ENCODE data around the gene THOP1.
A peak's percentile ranks its signal among the peaks of the same experiment; 100 is the strongest.

THOP1 gene

DNA sequence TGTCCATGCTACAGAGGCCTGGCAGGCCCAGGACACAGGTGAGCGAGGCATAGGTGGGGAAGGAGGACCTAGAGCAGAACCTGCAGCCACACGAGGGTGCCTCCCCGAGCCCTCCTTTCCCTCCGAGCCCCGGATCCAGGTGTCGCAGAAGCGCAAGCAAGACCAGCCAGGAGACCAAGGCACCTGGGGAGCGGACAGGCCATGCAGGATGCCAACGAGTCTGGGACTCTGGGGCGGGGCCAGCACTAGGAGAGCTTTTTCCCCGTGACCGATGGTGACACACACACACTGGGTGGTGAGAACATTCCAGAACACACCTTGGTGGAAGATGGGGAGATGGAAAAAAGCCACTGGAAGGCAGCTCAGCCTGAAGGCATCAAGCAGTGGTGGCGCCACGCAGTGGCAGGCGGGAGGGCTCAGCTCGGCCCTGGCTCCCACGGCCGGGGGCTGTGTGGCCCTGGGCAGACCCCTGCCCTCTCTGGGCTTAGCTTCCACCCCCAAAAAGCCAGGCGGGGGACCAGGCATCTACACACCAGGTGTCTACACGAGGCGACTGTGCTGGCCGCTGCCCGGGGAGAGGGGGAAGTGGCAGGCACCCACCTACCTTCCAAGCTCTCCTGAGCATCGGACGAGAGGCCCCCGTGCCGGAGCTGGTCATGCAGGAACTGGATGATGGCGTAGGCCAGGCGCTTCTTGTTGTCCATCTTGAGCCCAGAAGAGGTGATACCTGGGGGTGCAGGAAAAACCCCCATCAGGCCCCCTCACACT lies 16.8 kb upstream of the THOP1 start:
- no peaks in the 10 kb centered on the region for H3K4me1 Mint-ChIP-seq (ENCODE audit: low read depth)
- H3K27me3 Mint-ChIP-seq (ENCODE audit: low read depth) = no peaks in the 10 kb centered on the region
- no peaks in the 10 kb centered on the region for H3K9me3 Mint-ChIP-seq
- H3K36me3 Mint-ChIP-seq (ENCODE audit: low read depth) = peaks cover 5% of the 10 kb centered on the region
- no peak for DNase-seq (ENCODE audit: low spot score)
- no peak overlapping the region for H3K4me3 Mint-ChIP-seq
- H3K27ac Mint-ChIP-seq = no peak overlapping the region

DNA sequence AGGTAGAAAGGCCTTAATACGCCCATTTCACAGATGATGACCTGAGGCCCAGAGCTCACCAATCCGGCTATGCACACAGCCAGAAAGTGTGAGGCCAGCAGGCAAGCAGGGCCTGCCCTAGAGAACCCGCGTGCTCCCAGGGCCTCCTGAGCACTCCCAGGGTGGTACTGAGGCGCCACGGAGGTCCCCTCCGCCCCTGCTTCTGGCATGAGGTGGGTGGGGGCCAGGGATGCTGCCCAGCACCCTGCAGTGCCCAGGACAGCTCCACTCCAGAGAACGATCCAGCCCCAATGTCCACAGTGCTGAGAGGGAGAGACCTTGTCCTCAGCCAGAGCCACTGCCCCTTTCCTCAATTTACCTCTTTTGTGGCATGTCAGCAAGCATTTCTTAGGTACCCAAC lies 16.1 kb upstream of the THOP1 start:
- Mint-ChIP-seq H3K4me3 (no peak overlapping the region), H3K36me3 (ENCODE audit: low read depth) (peaks cover 5% of the 10 kb centered on the region), H3K27me3 (ENCODE audit: low read depth) (no peaks in the 10 kb centered on the region), H3K9me3 (no peaks in the 10 kb centered on the region), H3K4me1 (ENCODE audit: low read depth) (no peaks in the 10 kb centered on the region), H3K27ac (no peak overlapping the region)
- no peak for DNase-seq (ENCODE audit: low spot score)

DNA sequence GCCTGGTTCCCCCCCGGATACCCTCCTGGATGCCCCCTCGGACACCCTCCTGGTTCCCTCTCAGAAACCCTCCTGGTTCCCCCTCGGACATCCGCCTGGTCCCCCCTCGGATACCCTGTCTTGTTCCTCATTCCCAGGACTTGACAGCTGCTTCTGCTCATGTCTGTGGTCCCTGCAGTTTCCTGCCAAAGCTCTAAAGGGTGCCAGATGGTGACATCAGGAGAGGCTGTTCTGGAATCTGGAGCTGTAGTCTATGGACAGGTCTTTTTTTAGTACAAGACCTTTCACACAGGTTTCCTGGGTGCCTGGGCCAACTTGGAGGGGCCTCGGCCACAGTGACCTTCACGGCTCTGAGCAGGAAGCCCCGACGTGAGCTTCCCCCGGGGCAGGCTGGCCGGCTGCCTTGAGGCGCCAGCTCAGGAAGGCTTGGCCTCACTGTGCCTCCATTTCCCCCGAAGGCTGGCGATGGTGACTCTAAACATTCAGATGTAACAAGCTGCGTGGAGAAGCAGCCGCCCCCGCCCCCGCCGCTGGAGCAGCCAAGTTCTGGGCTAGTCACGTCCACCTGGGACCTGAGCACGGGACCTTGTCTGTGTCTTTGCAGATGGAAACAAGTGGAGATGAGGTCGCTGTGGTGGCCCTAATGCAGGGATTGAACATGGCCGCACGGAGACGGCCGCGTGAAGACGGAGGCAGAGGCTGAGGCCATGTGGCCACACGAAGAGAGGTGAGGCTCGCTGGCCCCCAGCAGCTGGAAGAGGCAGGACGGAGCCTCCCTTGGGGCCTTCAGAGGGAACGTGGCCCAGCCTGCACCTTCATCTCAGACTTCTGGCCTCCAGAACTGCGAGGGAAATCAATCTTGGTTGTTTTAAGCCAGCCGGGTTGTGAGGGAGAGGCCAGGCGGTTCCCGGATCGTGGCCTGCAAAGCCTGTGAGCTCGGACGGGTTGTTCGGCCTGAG lies 15.0 kb upstream of the THOP1 start:
- H3K4me3 Mint-ChIP-seq = no peak overlapping the region
- DNase-seq (ENCODE audit: low spot score) = no peak
- no peaks in the 10 kb centered on the region for H3K9me3 Mint-ChIP-seq
- peaks cover 7% of the 10 kb centered on the region for H3K36me3 Mint-ChIP-seq (ENCODE audit: low read depth)
- no peak overlapping the region for H3K27ac Mint-ChIP-seq
- no peaks in the 10 kb centered on the region for H3K27me3 Mint-ChIP-seq (ENCODE audit: low read depth)
- H3K4me1 Mint-ChIP-seq (ENCODE audit: low read depth) = peaks cover 8% of the 10 kb centered on the region

DNA sequence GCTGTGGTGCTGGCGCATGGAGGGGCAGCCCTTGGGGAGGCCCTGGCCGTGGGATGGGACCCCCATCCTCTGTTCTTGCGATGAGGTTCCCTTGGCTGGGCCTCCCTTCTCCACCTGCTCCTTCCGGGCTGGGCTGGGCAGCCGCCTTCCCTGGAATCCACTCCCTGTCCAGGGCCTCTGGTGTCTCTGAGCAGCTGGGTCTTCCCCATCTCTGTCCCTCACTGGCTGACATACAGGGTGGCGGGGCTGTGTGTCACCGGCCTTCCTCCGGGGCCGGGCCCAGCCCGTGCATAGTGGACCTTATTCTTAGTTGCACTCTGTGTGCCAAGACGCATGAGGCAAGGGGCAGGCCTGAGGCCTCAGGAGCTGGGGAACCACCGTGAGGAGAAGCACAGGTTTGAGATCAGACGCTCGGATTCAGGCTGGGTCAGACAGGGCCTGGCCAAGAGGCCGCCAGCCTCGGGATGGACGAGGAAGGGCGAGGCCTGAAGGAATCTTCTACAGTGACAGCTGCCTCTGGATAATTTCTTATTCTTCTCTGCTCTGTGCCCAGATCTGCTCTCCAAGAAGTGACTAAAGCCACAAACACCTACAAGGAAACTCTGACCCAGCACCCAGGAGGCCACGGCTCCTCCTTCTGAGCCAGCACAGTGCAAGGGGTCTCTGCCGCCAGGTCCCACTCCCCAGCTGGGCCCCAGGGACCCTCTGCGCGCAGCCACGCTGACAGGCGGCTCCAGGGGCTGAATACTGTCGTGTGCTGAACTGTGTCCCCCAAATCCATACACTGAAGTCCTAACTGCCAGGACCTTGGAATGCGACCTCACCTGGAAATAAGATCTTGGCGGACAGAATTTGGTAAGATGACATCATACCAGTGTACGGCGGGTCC lies 13.3 kb upstream of the THOP1 start:
- Mint-ChIP-seq H3K27ac (peak overlapping the region; percentile 8), H3K4me3 (no peak overlapping the region), H3K36me3 (ENCODE audit: low read depth) (peaks cover 13% of the 10 kb centered on the region), H3K27me3 (ENCODE audit: low read depth) (no peaks in the 10 kb centered on the region), H3K4me1 (ENCODE audit: low read depth) (peaks cover 19% of the 10 kb centered on the region), H3K9me3 (no peaks in the 10 kb centered on the region)
- DNase-seq (ENCODE audit: low spot score) = no peak

DNA sequence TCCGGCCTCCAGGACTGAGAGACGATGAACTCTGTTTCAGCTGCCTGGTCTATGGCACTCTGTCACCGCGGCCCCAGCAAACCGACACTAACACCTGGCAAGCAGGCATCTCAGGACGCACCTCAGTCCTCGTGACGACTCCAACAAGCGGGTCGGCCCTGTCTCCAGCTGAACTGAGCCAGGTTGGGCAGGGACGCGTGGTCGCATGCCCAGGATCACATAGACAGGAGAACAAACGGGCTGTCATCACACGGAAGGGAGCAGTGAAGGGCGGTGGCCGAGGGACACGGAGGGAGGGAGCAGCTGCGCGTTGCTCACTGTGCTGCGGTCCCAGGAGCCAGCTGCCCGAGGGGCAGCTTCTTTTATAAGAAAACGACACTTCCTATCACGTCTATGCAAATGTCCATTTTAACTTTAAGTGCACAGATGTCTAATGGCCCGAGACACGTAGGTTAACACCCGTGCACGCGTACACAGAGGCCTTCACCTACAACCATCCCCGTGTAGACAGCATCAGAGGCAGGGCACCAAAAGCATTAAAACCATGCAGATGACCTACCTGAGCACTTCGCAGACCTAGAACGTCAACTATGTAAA lies 11.1 kb upstream of the THOP1 start:
- no peaks in the 10 kb centered on the region for H3K9me3 Mint-ChIP-seq
- H3K4me1 Mint-ChIP-seq (ENCODE audit: low read depth) = peaks cover 19% of the 10 kb centered on the region

DNA sequence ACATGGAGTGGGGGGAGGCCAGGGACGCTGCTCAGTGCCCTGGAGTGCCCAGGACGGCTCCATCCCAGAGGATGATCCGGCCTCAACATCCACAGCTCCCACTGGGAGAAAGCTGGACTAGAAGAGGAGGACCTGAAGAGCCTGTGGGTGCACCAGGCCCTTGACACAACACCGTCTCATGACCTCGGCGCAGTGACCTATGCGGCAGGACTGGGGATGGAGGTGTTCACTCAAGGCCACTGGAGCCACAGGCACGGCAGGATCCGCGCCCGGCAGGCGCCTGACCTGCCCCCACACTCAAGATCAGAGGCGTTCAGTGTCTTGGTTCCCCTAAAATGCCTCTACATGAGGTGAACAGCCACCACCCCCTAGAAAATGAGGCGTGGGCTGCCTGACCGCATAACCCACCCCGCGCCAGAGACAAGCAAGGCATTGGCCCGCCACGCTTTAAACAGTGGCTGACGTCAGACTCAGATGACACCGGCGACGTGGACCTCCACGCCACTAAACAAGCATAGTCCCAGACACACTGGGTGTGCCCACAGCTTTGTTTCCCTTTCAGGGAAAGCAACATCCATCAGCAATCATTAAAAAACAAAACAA lies 10.2 kb upstream of the THOP1 start:
- H3K27ac Mint-ChIP-seq = peak overlapping the region; percentile 95
- H3K4me3 Mint-ChIP-seq = peak overlapping the region; percentile 84
- no peaks in the 10 kb centered on the region for H3K9me3 Mint-ChIP-seq
- H3K4me1 Mint-ChIP-seq (ENCODE audit: low read depth) = peaks cover 21% of the 10 kb centered on the region
- no peaks in the 10 kb centered on the region for H3K27me3 Mint-ChIP-seq (ENCODE audit: low read depth)
- peaks cover 16% of the 10 kb centered on the region for H3K36me3 Mint-ChIP-seq (ENCODE audit: low read depth)
- DNase-seq (ENCODE audit: low spot score) = no peak

More for the DNA sequence above, 11.1 kb upstream of the THOP1 start:
- H3K4me3 Mint-ChIP-seq = no peak overlapping the region
- H3K27me3 Mint-ChIP-seq (ENCODE audit: low read depth) = no peaks in the 10 kb centered on the region
- H3K27ac Mint-ChIP-seq = peak overlapping the region; percentile 60
- no peak for DNase-seq (ENCODE audit: low spot score)
- peaks cover 16% of the 10 kb centered on the region for H3K36me3 Mint-ChIP-seq (ENCODE audit: low read depth)

DNA sequence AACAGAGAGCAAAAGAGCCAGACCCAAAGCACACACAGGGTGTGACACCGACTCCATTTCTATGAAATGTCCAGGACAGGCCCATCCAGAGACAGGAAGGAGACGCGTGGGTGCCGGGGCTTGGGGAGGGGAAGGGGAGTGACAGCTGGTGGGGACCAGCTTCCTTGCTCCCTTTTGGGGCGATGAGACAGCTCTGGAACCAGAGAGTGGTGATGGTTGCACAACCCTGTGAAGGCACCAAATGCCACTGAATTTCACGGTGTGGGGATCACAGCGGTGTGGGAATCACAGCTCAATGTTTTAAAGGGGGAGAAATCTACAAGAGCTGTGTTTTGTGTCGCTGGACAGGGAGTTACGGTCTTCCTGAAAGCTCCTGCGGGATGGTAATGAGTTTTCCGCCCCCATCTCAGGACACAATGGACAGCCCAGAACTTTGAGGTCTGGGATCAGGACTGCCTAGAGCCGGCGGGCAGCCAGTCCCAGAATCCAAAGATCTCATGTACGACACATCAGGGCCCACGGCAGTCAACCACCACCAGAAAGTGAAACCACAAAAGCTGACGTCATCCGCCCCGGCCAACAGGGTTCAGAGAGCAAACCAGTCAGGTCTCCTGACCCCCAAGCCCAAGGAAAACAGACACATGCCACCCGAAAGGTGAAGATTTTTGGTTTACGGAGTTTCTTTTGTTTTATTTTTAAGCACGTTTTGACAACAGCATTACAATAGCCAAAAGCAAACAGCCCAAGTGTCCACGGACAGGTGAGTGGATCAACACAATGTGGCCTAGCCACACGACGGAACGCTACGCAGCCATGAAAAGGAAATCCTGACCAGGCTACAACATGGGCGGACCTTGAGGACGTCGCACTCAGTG lies 9.5 kb upstream of the THOP1 start:
- peaks cover 16% of the 10 kb centered on the region for H3K36me3 Mint-ChIP-seq (ENCODE audit: low read depth)
- peak; percentile 76 for DNase-seq (ENCODE audit: low spot score)
- peak overlapping the region; percentile 84 for H3K4me3 Mint-ChIP-seq
- no peaks in the 10 kb centered on the region for H3K27me3 Mint-ChIP-seq (ENCODE audit: low read depth)
- peaks cover 25% of the 10 kb centered on the region for H3K4me1 Mint-ChIP-seq (ENCODE audit: low read depth)
- no peaks in the 10 kb centered on the region for H3K9me3 Mint-ChIP-seq
- peak overlapping the region; percentile 95 for H3K27ac Mint-ChIP-seq

DNA sequence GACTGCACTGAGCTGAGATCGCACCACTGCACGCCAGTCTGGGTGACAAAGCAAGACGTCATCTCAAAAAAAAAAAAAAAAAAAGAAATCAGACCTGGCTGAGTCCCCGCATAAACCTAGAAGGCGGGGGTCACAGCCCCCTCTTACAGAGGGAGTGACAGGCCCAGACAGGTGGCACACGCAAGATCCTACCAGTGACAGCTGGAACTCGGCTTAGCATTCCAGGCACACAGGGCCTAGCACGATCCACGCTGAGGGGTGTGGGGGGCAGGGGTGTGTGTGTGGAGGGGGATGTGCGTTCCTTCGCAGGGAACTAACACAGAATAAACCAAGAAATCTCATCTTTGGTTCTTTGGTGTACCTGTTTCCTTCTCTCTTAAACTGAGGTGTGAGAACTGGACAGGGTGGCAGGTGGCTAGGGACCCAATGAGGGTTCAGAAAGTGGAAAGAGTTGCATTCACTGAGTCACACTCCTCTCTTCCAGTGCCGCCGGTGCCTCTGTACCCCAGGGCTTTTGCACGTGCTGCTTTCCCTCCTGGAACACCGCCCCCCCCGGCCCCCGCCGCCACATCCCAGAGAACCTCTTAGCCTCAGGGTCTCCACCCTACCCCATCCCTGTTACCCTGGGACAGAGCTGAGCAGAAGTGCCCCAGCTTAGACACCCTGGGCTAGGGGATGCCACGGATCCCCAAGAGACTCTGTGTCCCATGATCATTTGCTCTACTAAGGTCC lies 7.2 kb upstream of the THOP1 start:
- Mint-ChIP-seq H3K27me3 (ENCODE audit: low read depth) (no peaks in the 10 kb centered on the region), H3K4me3 (no peak overlapping the region), H3K27ac (peak overlapping the region; percentile 26), H3K9me3 (no peaks in the 10 kb centered on the region), H3K36me3 (ENCODE audit: low read depth) (peaks cover 19% of the 10 kb centered on the region), H3K4me1 (ENCODE audit: low read depth) (peaks cover 40% of the 10 kb centered on the region)
- no peak for DNase-seq (ENCODE audit: low spot score)

DNA sequence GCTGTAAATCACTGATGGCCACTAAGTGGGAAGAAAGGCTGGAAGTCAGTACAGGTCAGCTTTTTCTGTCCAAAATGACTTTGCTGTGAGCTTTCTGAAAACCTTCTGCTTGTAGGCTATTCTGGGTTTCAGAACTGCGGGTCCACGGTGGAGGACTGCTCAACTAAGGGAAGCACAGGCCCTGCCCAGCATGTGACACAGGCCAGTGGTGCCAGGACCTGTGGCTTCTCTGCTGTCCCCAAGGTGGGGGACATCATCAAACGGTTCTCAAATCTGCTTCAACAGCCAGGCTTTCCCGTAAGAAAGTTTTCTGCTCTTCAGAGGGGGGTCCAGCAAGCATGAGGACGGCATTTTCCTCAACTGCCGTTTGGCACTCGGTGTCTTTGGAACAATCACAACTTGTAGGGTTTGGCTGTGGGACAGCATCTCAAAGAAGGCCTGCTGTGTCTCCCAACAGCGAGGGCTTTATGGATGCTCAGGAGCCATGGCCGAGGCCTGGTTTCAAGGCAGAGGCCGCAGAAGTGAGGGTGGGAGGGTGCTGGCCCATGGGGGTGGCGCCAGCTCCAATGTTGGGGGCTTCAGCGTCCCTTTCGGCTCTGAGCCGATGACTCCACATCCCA lies 6.1 kb upstream of the THOP1 start:
- peaks cover 46% of the 10 kb centered on the region for H3K4me1 Mint-ChIP-seq (ENCODE audit: low read depth)

DNA sequence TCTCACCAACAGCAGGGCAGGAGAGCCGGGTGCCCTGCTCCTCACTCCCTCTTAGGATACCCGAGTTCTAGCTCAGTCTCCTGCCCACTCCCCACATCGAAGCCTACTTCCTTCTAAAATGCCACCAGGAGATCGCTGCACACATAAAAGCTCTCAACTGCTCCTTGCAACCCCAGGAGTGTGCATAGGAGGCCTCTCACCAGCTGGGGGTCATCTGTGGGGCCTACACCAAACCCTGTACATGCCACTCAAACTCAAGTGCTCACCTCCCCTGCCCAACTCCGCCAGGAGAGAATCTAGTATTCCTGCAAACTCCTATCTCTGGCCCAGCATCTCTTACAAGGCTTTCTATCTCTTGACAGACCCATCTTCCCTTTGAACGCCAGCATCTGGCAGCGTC lies 5.0 kb upstream of the THOP1 start:
- H3K27me3 Mint-ChIP-seq (ENCODE audit: low read depth) = no peaks in the 10 kb centered on the region
- H3K9me3 Mint-ChIP-seq = no peaks in the 10 kb centered on the region
- no peak for DNase-seq (ENCODE audit: low spot score)
- peaks cover 16% of the 10 kb centered on the region for H3K36me3 Mint-ChIP-seq (ENCODE audit: low read depth)
- no peak overlapping the region for H3K27ac Mint-ChIP-seq
- peaks cover 39% of the 10 kb centered on the region for H3K4me1 Mint-ChIP-seq (ENCODE audit: low read depth)
- no peak overlapping the region for H3K4me3 Mint-ChIP-seq

More for the DNA sequence above, 6.1 kb upstream of the THOP1 start:
- Mint-ChIP-seq H3K27me3 (ENCODE audit: low read depth) (no peaks in the 10 kb centered on the region), H3K27ac (no peak overlapping the region), H3K36me3 (ENCODE audit: low read depth) (peaks cover 19% of the 10 kb centered on the region), H3K4me3 (no peak overlapping the region), H3K9me3 (no peaks in the 10 kb centered on the region)
- no peak for DNase-seq (ENCODE audit: low spot score)

DNA sequence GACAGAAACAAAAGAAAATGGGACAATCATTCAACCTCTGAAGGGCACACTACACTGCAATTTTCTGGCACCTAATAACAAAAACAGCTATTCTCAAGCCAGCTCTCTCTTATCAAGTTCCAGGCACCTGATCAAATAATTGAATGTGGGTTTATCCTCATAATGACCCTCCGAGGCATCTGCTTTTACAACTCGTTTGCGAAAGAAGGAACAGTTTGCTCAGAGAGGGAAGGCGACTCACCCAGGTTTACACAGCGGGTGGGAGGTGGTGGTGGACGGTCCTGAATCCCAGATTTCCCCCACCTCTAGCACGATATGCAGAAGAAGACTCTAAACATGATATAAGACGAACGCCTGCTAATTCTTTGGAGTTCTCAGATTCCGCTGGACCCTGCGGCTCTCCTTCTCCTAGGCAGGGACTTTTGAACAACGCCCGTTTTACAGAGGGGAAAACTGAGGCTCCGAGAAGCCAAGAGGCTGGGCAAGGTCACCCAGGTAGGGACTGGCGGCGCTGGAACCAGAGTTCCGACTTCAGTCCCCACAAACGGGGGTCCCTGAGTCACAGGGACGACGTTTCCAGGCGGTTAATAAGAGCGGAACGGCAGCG lies 2.9 kb upstream of the THOP1 start:
- Mint-ChIP-seq H3K27me3 (ENCODE audit: low read depth) (no peaks in the 10 kb centered on the region), H3K4me3 (peak overlapping the region; percentile 94), H3K36me3 (ENCODE audit: low read depth) (peaks cover 9% of the 10 kb centered on the region), H3K27ac (peak overlapping the region; percentile 93), H3K9me3 (no peaks in the 10 kb centered on the region), H3K4me1 (ENCODE audit: low read depth) (peaks cover 35% of the 10 kb centered on the region)
- DNase-seq (ENCODE audit: low spot score) = peak; percentile 7

Data from T-helper 2 cell treated with Interferon-gamma antibody and Interleukin-4, amounts not matched to agents 5 μg/mL and 100 μg/mL, for 36 hours (primary cell).